ENCODE data around the gene CFAP74.
A peak's percentile ranks its signal among the peaks of the same experiment; 100 is the strongest.

Gene CFAP74

GRCh38 chr1:1894354-1895059, 109.1 kb downstream of the CFAP74 start:
- no peak overlapping the region for H3K4me3 ChIP-seq (ENCODE audit: low read depth, low read length)
- 0 out of 2 replicates have a peak, but pooled peaks cover 3% of the 10 kb centered on the region for H3K4me1 ChIP-seq (ENCODE audit: control insufficient read depth, insufficient read depth, low read length)
- CTCF ChIA-PET, result interaction anchor here (1.3 kb wide), 1 partner anchor 14 kb away, joined by 4 read pairs; no protein-coding TSS in a partner anchor
- no peaks in the 10 kb centered on the region for H3K9me3 ChIP-seq (ENCODE audit: control insufficient read depth, insufficient read depth, low read depth, low read length)
- H3K36me3 ChIP-seq (ENCODE audit: control insufficient read depth in 2 of 2, insufficient read depth in 1 of 2, low read length in 2 of 2), result no peaks in the 10 kb centered on the region
- H3K27ac ChIP-seq (ENCODE audit: extremely low read depth, low read depth, low read length), result no peak overlapping the region; the same call in 1 of the 2 replicates
- POLR2A ChIA-PET, result interaction anchor here (1.0 to 2.7 kb wide), 3 partner anchors 11 to 19 kb away, joined by 6 to 9 read pairs (median 9); no protein-coding TSS in a partner anchor
- TF ChIP-seq MZF1 (tag by site-specific recombination; IDR thresholded peaks at IDR 0.05; ENCODE audit: borderline replicate concordance) (no peak), KLF10 (tag by site-specific recombination; IDR thresholded peaks at IDR 0.05) (no peak), ZNF530 (tag by site-specific recombination; IDR thresholded peaks at IDR 0.05; ENCODE audit: low read depth) (no peak), KLF17 (tag by site-specific recombination; IDR thresholded peaks at IDR 0.05) (no peak), ZNF561 (tag by site-specific recombination; IDR thresholded peaks at IDR 0.05; ENCODE audit: borderline replicate concordance) (no peak), GLIS1 (tag by site-specific recombination; IDR thresholded peaks at IDR 0.05) (peak; percentile 48; the same call in 1 of the 2 replicates), ZBTB17 (tag by site-specific recombination; IDR thresholded peaks at IDR 0.05) (0 out of 2 replicates have a peak, but pooled peaks have one; percentile 50), ZNF302 (tag by site-specific recombination; IDR thresholded peaks at IDR 0.05; ENCODE audit: low read depth) (no peak), ZSCAN16 (tag by site-specific recombination; IDR thresholded peaks at IDR 0.05) (no peak), ZNF704 (tag by site-specific recombination; IDR thresholded peaks at IDR 0.05) (no peak), OSR2 (tag by site-specific recombination; IDR thresholded peaks at IDR 0.05) (no peak), ZBTB49 (tag by site-specific recombination; IDR thresholded peaks at IDR 0.05; ENCODE audit: low read depth) (no peak), GLIS2 (tag by site-specific recombination; IDR thresholded peaks at IDR 0.05) (peak; percentile 57; the same call in 1 of the 2 replicates), KLF16 (tag by site-specific recombination; IDR thresholded peaks at IDR 0.05) (no peak), ZNF398 (tag by site-specific recombination; IDR thresholded peaks at IDR 0.05) (no peak), ZNF155 (tag by site-specific recombination; IDR thresholded peaks at IDR 0.05) (no peak), ZNF600 (tag by site-specific recombination; IDR thresholded peaks at IDR 0.05) (peak; percentile 82), KLF1 (tag by site-specific recombination; IDR thresholded peaks at IDR 0.05) (peak; percentile 83), ZNF157 (tag by site-specific recombination; IDR thresholded peaks at IDR 0.05) (no peak), ZNF404 (tag by site-specific recombination; IDR thresholded peaks at IDR 0.05) (no peak), ZNF248 (tag by site-specific recombination; IDR thresholded peaks at IDR 0.05) (no peak), ZNF585B (tag by site-specific recombination; IDR thresholded peaks at IDR 0.05) (no peak), PATZ1 (tag by site-specific recombination; IDR thresholded peaks at IDR 0.05) (no peak), REST (tag by site-specific recombination; IDR thresholded peaks at IDR 0.05) (no peak), BCL11B (tag by site-specific recombination; IDR thresholded peaks at IDR 0.05; ENCODE audit: low read depth) (no peak), ZNF366 (tag by site-specific recombination; conservative IDR thresholded peaks at IDR 0.05) (no peak)
